HG02623 (cell line): ENCODE measurements around the gene RANBP10.
"Not testable (repeated sequence)": the region's sequence is repeated elsewhere in the genome, so short reads cannot be mapped to it uniquely, and the experiment has no call there.

Source experiments
- ATAC-seq: cut with Tn5 transposase; IDR thresholded peaks from one replicate; pipeline ENCODE4 v1.9.1; 2021; ENCODE audit warnings: moderate library complexity; ENCODE audit not compliant: unreplicated experiment

The RANBP10 gene

DNA sequence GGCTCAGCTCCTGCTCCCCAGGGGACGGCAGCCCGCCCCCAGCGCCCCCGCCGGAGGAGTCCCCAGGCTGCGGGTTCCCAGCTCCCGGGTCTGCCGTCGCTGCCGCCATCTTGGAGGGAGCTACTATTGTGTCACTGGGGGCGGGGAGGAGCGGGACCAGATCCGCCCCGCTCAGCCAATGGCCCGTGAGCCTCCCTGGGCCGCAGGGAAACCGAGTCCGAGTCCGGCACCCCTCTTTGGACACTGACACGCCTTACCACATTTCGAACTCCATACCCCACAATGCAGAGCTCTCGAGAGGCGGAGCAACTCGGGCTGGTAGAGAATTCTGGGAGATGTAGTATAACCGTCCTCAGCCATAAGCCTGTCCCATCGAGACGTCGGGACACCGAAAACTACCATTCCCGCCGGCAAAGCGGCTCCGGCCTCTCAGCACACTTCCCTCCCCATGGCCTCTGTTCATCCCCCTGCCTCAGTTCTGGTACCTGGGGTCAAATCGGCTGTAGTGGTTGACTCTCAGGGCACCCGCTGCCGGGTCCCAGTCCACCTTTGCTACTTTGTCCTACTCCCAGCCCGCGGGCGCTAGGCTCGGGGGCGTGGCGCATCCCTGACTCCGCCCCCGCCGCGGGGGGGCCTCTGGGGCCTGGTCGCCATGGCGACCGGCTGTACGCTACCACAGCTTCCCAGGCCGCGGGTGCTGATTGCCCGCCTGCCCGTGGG lies at the start of gene RANBP10, which contains the start of gene TSNAXIP1:
Gene RANBP10 (minus strand): TSS at position 133 of the 720 bp plus-strand sequence. CDS start 24 bp downstream, at position 109.
Gene TSNAXIP1 (plus strand): TSS at position 462 of the 720 bp plus-strand sequence. CDS start 261 bp downstream, outside the sequence.
- ATAC-seq = peak; percentile 87

- no peak for ATAC-seq
These were observed 49.4 kb upstream of the RANBP10 start for GRCh38 chr16:67855789-67856188.

DNA sequence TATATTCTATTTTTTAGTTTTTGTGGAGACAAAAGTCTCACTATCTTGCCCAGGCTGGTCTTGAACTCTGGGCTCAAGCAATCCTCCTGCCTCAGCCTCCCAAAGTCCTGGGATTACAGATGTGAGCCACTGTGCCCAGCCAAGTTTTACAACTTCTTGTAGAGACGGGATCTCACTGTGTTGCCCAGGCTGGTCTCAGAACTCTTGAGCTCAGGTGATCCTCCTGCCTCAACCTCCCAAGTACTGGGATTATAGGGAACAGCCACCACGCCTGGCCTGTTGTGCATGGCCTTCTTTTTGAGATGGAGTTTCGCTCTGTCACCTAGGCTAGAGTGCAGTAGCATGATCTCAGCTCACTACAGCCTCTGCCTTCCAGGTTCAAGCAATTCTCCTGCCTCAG lies 47.3 kb upstream of the RANBP10 start:
- ATAC-seq = no peak

GRCh38 chr16:67848118-67848517 lies 41.8 kb upstream of the RANBP10 start:
- no peak for ATAC-seq

- ATAC-seq = peak; percentile 37
These were observed 40.9 kb upstream of the RANBP10 start, which contains the start of gene CENPT for GRCh38 chr16:67847064-67847861. CENPT (minus strand) TSS chr16:67847693; CDS start chr16:67833859, 13,834 bp downstream.

DNA sequence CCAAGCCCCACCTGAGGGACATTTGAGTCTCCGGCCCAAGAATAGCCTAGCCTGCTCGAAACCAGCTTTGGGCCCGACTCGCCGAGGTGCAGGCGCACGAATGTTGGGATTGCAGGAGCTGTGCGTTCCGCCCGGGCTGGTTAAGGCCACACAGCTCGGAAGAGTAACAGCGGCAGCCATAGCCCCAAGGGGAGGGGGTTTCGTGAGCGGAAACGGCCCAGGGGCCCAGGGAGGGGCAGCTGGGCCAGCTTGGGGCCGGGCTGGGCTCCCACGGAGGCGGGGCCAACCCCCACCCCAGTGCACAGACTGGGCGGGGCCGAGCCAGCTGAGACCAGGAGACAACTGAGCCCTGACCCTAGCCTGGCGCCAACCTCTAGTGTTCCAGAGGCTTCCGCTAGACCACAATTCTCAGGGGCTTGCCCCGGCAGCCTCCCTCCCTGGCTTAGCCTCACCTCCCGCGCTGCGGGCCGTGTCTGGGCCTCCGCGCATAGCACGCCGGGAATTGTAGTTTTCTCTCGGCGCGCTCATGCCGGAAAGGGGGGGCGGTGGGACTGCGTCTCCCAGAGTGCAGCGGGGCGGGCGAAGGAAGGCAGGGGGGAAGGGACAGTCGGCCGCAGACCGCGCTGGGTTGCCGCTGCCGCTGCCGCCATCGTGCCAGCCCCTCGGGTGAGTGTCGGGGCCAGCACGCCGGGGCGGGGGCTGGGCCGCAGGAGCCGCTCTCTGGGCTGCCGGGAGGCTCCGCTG lies 40.1 kb upstream of the RANBP10 start, which contains the start of gene NUTF2:
Gene NUTF2 (plus strand): TSS at position 614 of the 744 bp plus-strand sequence. CDS start 18,198 bp downstream, outside the sequence.
- peak; percentile 61 for ATAC-seq

- no peak for ATAC-seq
These were observed 39.6 kb upstream of the RANBP10 start for GRCh38 chr16:67846063-67846319.

GRCh38 chr16:67845291-67846062 lies 39.1 kb upstream of the RANBP10 start:
- ATAC-seq = no peak

DNA sequence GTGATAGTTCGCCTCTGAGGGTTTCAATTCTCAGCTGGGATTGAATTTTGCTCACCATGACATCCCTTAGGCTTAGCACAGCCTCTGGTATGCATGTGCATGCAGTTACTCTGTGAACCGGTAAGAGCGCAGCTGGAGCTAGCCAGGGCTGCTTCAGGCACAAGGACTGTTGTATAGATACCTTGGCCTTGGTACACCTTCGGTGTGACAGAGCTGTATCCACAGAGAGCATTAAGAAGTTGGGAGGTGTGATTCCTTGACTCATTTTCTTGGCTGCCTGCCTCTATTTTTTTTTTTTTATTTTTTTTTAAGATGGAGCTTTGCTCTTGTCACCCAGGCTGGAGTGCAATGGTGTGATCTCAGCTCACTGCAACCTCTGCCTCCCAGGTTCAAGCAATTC lies 38.1 kb upstream of the RANBP10 start:
- ATAC-seq = no peak

- no peak for ATAC-seq
These were observed 37.0 kb upstream of the RANBP10 start for GRCh38 chr16:67843343-67843765.

DNA sequence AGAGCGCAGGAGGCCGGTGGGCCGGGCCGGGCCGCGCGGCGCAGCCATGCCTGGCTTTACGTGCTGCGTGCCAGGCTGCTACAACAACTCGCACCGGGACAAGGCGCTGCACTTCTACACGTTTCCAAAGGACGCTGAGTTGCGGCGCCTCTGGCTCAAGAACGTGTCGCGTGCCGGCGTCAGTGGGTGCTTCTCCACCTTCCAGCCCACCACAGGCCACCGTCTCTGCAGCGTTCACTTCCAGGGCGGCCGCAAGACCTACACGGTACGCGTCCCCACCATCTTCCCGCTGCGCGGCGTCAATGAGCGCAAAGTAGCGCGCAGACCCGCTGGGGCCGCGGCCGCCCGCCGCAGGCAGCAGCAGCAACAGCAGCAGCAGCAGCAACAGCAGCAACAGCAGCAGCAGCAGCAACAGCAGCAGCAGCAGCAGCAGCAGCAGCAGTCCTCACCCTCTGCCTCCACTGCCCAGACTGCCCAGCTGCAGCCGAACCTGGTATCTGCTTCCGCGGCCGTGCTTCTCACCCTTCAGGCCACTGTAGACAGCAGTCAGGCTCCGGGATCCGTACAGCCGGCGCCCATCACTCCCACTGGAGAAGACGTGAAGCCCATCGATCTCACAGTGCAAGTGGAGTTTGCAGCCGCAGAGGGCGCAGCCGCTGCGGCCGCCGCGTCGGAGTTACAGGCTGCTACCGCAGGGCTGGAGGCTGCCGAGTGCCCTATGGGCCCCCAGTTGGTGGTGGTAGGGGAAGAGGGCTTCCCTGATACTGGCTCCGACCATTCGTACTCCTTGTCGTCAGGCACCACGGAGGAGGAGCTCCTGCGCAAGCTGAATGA lies 36.4 kb upstream of the RANBP10 start:
- peak; percentile 6 for ATAC-seq

GRCh38 chr16:67841816-67842508 lies 35.6 kb upstream of the RANBP10 start, which contains the start of gene THAP11:
THAP11 (plus strand) TSS chr16:67842320; CDS start chr16:67842555, 235 bp downstream.
- ATAC-seq = peak; percentile 38

- ATAC-seq = no peak
These were observed 34.9 kb upstream of the RANBP10 start for GRCh38 chr16:67841198-67841815.

DNA sequence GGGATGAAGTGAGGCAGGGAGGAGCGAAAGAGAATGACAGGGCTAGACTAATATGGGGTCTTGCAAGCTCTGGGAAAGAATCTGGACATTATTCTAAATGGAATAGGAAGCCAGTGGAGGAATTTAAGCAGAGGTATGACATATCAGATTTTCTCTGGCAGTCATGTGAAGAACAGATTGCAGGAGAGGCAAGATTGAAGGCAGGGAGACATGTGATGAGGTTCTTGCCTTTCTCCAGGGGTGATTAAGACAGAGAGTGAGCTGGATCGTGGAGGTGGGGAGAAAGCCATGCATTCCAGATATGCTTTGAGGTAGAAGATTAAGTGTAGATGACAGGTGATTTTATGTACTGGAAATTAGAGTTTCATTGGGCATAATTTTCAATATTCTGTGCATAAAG lies 31.5 kb upstream of the RANBP10 start:
- ATAC-seq = no peak

DNA sequence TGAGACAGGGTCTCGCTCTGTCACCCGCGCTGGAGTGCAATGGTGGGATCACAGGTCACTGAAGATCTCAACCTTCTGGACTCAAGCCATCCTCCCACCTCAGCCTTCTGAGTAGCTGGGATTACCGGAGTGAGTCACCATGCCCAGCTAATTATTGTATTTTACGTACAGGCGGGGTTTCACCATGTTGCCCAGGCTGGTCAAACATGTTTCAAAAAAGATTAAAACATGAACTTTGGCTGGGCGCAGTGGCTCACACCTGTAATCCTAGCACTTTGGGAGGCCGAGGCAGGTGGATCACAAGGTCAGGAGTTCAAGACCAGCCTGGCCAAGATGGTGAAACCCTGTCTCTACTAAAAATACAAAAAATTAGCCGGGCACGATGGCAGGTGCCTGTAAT lies 30.8 kb upstream of the RANBP10 start:
- ATAC-seq = not testable (repeated sequence)

GRCh38 chr16:67834242-67834614 lies 27.9 kb upstream of the RANBP10 start:
- ATAC-seq = no peak

- ATAC-seq = peak; percentile 96
These were observed 27.3 kb upstream of the RANBP10 start for GRCh38 chr16:67833415-67834241.

GRCh38 chr16:67833030-67833414 lies 26.7 kb upstream of the RANBP10 start:
- ATAC-seq = no peak
